ENCODE data around the gene IFT81.
"Not testable (repeated sequence)": the region's sequence is repeated elsewhere in the genome, so short reads cannot be mapped to it uniquely, and the experiment has no call there.

Gene IFT81

DNA sequence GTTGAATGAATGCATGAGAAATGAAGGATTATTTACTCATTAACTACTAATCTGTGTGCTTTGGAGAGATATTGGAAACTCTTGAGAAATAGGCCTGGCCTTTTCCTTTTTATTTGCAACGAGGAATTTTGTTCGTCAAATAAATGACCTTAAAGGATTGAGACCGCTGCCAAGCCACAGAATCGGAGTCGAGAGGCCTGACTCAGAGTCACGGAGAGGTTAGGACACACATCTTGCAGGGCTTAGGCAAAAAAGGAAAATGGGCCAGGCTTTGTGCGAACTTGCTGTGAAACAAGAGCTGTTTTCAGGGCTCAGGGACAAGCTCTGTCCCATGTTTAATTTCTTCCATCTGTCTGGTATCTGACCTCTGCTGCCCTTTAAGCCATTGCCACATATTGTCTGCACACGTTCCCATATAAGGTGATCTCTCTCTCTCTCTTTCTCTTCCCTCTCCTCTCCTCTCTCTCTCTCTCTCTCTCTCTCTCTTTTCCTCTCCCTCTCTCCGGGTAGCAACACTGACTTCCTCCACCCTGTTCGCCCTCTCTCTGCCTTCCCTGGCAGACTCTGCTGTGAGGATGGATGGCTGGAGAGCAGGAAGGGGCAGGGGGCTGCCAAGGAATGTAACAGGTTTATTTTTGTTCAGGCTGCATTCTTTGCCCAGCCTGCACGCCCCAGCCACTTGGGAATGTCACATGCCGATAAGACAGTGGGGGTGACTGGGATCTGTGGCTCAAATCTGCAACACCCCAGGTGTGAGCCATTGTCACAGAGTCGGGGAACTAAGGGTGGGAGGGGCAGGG lies 14.9 kb upstream of the IFT81 start:
- no peak for DNase-seq

- no peak for DNase-seq
Measured at GRCh38 chr12:110109837-110110535, 14.2 kb upstream of the IFT81 start.

- no peak for DNase-seq
Measured at GRCh38 chr12:110111476-110112334, 12.5 kb upstream of the IFT81 start.

- no peak for DNase-seq
Measured at GRCh38 chr12:110112335-110112660, 11.9 kb upstream of the IFT81 start.

DNA sequence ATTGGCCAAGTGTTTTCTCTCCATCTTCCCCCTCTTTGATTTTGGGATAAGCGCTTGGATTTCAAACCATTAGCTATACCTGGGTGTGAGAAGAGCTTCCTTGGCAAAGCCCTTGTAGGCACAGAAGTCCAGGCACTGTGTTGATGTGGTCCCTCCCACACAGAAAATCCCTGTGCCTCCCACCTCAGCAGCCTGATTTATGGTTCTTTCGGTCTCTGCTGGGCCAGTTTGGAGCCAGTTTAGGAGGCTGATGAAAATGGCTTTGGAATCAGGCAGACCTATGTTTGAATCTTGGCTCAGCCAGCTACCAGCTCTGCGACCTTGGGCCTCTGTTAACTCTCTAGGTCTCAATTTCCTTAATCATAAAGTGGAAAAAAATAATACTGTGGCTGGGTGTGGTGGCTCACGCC lies 9.6 kb upstream of the IFT81 start:
- no peak for DNase-seq

GRCh38 chr12:110115675-110116074 lies 8.5 kb upstream of the IFT81 start:
- DNase-seq = no peak

DNA sequence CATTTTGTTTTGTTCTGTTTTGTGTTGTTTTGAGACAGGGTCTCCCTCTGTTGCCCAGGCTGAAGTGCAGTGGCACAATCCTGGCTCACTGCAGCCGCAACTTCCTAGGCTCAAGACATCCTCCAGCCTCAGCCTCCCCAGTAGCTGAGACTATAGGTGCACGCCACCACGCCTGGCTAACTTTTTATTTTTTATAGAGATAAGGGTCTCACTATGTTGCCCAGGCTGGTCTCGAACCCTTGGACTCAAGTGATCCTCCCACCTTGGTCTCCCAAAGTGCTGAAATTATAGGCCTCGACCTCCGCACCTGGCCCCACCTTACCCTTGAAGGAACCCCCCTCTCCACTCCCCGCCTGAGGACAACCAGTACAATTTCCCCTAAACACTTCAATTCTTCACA lies 7.5 kb upstream of the IFT81 start:
- DNase-seq = no peak

DNA sequence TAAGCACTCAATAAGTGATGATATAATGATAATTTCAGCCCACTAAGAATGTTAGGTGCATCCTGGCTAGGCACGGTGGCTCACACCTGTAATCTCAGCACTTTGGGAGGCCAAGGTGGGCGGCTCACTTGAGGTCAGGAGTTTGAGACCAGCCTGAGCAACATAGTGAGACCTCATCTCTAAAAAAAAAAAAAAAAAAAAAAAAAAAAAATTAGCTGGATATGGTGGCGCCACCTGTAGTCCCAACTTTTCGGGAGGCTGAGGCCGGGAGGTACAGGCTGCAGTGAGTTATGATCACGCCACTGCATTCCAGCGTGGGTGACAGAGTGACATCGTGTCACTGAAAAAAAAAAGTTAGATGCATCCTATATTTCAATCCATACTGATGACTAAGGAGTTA lies 6.9 kb upstream of the IFT81 start:
- DNase-seq = not testable (repeated sequence)

GRCh38 chr12:110117956-110118685 lies 6.0 kb upstream of the IFT81 start:
- no peak for DNase-seq

GRCh38 chr12:110122929-110123328 lies 1.2 kb upstream of the IFT81 start:
- no peak for DNase-seq

GRCh38 chr12:110123919-110124268 lies 263 bp upstream of the IFT81 start:
- no peak for DNase-seq

DNA sequence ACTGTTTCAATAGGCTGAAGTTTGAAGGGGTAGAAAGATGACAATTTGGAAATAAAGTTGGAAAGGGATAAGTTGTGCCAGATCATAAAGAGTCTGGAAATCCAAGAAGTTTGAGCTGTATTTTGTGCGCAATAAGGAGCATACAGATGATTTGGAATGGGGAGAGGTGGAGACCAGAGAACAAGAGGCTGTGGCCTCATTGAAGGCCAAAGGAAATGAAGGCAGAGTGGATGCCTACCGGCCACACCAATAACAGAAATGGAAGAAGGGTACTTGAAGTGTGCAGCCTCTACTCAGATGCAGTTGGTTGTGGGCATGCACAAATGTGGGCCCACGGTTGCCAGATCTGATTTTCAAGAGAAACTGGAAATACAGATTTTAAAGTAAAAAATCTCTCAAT lies 2.4 kb downstream of the IFT81 start:
- DNase-seq = no peak

GRCh38 chr12:110134691-110135411 lies 10.7 kb downstream of the IFT81 start:
- DNase-seq = no peak

DNA sequence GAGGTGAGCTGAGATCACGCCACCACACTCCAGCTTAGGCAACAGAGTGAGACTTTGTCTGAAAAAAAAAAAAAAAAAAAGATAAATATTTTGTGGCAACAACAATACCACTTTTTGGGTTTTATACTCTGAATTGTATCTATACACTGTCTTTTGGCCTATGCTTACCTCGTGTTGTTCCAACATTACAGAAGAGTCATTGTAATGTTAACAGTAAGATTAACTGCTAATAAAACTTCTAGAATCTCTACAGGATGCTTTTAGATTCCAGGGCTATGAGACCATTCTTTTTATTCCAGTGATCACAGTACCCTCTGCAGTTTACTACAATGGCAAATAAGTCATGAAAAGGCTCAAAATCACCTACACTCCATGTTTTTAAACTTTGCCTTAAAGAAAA lies 11.6 kb downstream of the IFT81 start:
- DNase-seq = no peak

DNA sequence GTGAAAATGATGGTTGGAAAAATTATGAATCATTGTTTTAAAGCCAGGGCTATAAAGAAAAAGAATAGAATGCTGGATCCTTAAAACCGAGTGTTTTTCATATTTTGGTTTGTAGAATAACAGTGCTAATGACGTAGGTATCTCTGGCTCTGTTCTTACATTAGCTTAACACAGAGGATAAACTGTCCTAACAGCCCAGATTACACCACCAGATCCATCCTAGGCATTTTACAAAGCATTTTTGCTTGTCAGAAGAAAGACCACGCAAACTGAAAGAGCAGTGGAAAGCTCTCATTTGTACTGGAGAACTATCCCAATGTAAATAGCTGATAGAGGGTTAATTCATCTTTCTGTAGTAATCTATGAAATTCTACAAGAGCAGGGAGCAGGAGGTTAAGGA lies 13.6 kb downstream of the IFT81 start:
- no peak for DNase-seq

DNA sequence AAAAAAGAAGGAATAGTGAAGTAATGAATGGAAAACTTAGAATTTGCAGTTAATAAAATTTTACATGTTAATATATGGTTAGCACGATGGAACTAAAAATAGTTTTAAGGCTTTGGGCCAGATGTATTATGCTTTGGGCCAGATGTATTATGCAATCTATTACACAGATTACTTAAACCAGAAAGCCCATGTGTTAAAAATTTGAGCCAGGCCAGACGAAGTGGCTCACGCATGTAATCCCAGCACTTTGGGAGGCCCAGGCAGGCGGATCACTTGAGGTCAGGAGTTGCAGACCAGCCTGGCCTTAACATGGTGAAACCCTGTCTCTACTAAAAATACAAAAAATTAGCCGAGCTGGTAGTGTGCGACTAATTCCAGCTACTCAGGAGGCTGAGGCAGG lies 17.2 kb downstream of the IFT81 start:
- no peak for DNase-seq

GRCh38 chr12:110146986-110147385 lies 22.8 kb downstream of the IFT81 start:
- no peak for DNase-seq

DNA sequence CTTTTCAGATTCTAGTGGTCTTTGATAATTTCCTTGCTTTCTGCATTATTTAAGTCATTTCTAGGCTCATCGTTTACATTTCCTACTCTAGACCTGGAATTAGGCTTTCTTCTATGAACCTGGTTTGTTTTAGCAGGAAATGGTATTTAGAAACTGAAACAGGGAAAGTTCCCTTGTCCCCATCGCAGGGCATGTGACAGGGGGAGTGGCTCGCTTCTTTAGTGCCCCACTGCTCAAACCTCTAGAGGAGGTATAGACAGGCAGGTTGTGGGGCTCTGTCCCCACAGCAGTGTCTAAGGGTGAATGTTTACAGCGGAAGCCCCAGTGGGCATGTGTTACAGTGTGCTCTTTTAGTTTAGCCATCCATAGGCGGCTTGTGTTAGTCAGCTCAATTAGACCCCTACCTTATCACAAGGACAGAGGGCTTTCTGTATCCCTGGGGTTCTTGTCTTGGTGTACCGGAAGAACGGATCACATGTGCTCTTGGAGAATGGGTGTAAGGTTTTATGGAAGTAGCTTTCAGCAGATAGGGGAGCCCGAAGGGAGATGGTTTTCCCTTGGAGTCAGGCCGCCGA lies 25.0 kb downstream of the IFT81 start:
- DNase-seq = no peak

DNA sequence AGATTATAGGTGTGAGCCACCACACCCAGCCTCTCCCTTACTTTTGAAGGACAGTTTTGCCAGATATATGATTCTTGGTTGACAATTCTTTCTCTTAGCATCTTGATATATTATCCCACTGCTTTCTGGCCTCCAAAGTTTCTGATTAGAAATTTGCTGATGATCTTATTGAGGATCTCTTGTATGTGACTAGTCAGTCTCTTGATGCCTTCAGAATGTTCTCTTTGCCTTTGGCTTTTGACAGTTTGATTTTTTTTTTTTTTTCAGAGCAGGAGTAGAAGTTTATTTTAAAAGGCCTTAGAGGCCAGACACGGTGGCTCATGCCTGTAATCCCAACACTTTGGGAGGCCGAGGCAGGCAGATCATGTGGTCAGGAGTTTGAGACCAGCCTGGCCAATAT lies 32.6 kb downstream of the IFT81 start:
- no peak for DNase-seq

GRCh38 chr12:110157539-110157938 lies 33.4 kb downstream of the IFT81 start:
- no peak for DNase-seq

DNA sequence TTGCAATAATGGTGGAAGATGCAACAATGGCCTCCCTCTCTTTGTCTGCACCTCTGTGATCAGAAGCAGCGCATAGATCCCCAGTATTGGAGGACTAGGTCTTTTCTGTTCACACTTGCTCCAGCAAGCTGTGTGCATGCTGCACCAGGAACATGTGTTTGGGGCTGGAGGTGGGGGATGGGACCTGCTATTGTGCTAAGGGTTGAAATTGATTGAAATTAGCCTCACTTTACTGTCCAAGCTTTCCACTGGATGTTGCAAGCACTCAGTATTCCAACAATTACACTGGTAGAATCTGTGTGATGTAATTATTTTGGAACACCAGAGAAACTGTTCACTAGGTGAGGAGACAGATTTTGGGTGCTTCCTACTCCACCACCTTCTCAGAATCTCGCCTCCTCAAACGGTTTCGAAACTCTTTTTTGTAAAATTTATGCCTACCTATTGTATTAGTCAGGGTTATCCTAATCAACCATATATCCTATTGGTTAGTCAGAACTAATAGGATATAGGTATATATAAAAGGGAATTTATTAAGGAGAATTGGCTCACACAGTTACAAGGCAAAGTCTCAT lies 35.6 kb downstream of the IFT81 start:
- no peak for DNase-seq

Data from NCI-H1092 (cell line).